GM21825 (cell line): ENCODE results near the gene FRMD4B.
"Not testable (repeated sequence)": the region's sequence is repeated elsewhere in the genome, so short reads cannot be mapped to it uniquely, and the experiment has no call there.

Source experiments
- ATAC-seq: cut with Tn5 transposase; IDR thresholded peaks from one replicate; pipeline ENCODE4 v1.9.1; 2021; ENCODE audit warnings: mild to moderate bottlenecking, moderate library complexity; ENCODE audit not compliant: unreplicated experiment

FRMD4B gene

GRCh38 chr3:69251078-69251805 is 134.6 kb downstream of the FRMD4B start:
- no peak for ATAC-seq

GRCh38 chr3:69250014-69250413 is 135.9 kb downstream of the FRMD4B start:
- no peak for ATAC-seq

- no peak for ATAC-seq
Observed at GRCh38 chr3:69249001-69249400, 136.9 kb downstream of the FRMD4B start.

- no peak for ATAC-seq
Observed at GRCh38 chr3:69248436-69248835, 137.5 kb downstream of the FRMD4B start.

- ATAC-seq, result no peak
Observed at GRCh38 chr3:69246612-69247011, 139.3 kb downstream of the FRMD4B start.

GRCh38 chr3:69244039-69244438 is 141.8 kb downstream of the FRMD4B start:
- no peak for ATAC-seq

GRCh38 chr3:69241769-69242168 is 144.1 kb downstream of the FRMD4B start:
- ATAC-seq, result no peak

- no peak for ATAC-seq
Observed at GRCh38 chr3:69240651-69241568, 145.0 kb downstream of the FRMD4B start.

- ATAC-seq, result no peak
Observed at GRCh38 chr3:69239063-69239462, 146.8 kb downstream of the FRMD4B start.

- ATAC-seq, result no peak
Observed at GRCh38 chr3:69236812-69237707, 148.8 kb downstream of the FRMD4B start.

GRCh38 chr3:69235882-69236281 is 150.0 kb downstream of the FRMD4B start:
- ATAC-seq, result no peak

- ATAC-seq, result not testable (repeated sequence)
Observed at GRCh38 chr3:69235227-69235626, 150.7 kb downstream of the FRMD4B start.

GRCh38 chr3:69232482-69232881 is 153.4 kb downstream of the FRMD4B start:
- ATAC-seq, result no peak

GRCh38 chr3:69231929-69232440 is 153.9 kb downstream of the FRMD4B start:
- ATAC-seq, result no peak

GRCh38 chr3:69226071-69226470 is 159.8 kb downstream of the FRMD4B start:
- no peak for ATAC-seq

- no peak for ATAC-seq
Observed at GRCh38 chr3:69219101-69219708, 166.7 kb downstream of the FRMD4B start.

- ATAC-seq, result no peak
Observed at GRCh38 chr3:69218079-69218478, 167.8 kb downstream of the FRMD4B start.

GRCh38 chr3:69216981-69217380 is 168.9 kb downstream of the FRMD4B start:
- ATAC-seq, result no peak

- ATAC-seq, result no peak
Observed at GRCh38 chr3:69214241-69214640, 171.6 kb downstream of the FRMD4B start.

GRCh38 chr3:69212411-69213160 is 173.3 kb downstream of the FRMD4B start:
- peak; percentile 85 for ATAC-seq
